HFFc6 (cell line): ENCODE data around the gene DHRS4L2. TPM values are rescaled to one million over a fixed set of nuclear protein-coding genes. Genes with fewer than 3 reads are reported as not detected.
A peak's percentile ranks its signal among the peaks of the same experiment; 100 is the strongest.
"Not testable (repeated sequence)": the region's sequence is repeated elsewhere in the genome, so short reads cannot be mapped to it uniquely, and the experiment has no call there.

ENCODE experiments used
- DNase-seq: peaks from one replicate; pipeline ENCODE4 v3.0.0-alpha.2; 2018
- H3K27ac Mint-ChIP-seq: 2 replicates; pipeline ENCODE4 v1.8.0; 2020; ENCODE audit warnings: mild to moderate bottlenecking, mixed read lengths
- H3K27me3 Mint-ChIP-seq: 2 replicates; pipeline ENCODE4 v1.8.0; 2021; ENCODE audit warnings: mild to moderate bottlenecking, moderate library complexity, mixed read lengths; ENCODE audit not compliant: insufficient read depth
- H3K36me3 Mint-ChIP-seq: 2 replicates; pipeline ENCODE4 v1.8.0; 2021; ENCODE audit warnings: low read depth, mixed read lengths
- H3K4me1 Mint-ChIP-seq: 2 replicates; pipeline ENCODE4 v1.8.0; 2020; ENCODE audit warnings: low read depth, mixed read lengths
- H3K4me3 Mint-ChIP-seq: 2 replicates; pipeline ENCODE4 v1.8.0; 2020; ENCODE audit warnings: mild to moderate bottlenecking, moderate library complexity, mixed read lengths
- H3K9me3 Mint-ChIP-seq: 2 replicates; pipeline ENCODE4 v1.8.0; 2020; ENCODE audit warnings: mild to moderate bottlenecking, mixed read lengths
- CTCF ChIP-seq: fragments of 200-600 bp; sonication (generic); IDR thresholded peaks from 2 replicates; pipeline ENCODE4 v1.5.0; 2021; ENCODE audit warnings: antibody characterized with exemption, mild to moderate bottlenecking
- total RNA-seq, 6 experiments: library from RNA; stranded (reverse); fragmentation: NEBNext Ultra II Directional; extraction: Animal tissue kit (Norgen Biotek cat#: 25700); gene quantifications; 2 replicates in 1 of 6; 3 replicates in 5 of 6; pipeline ENCODE4 v1.2.3, GENCODE V29; 2021

DHRS4L2 gene
- total RNA-seq, 6 experiments from 2014 or later = 18.8 to 25.4 (median 23.5) TPM

GRCh38 chr14:24038686-24039085 lies 50.0 kb downstream of the DHRS4L2 start:
- TF ChIP-seq CTCF = no peak
- H3K4me3 Mint-ChIP-seq = no peak overlapping the region
- DNase-seq = no peak

GRCh38 chr14:24040692-24041091 lies 52.0 kb downstream of the DHRS4L2 start:
- H3K27me3 Mint-ChIP-seq = peaks cover 34% of the 10 kb centered on the region
- no peak overlapping the region for H3K27ac Mint-ChIP-seq
- H3K36me3 Mint-ChIP-seq = no peaks in the 10 kb centered on the region
- no peak overlapping the region for H3K4me3 Mint-ChIP-seq
- no peak for DNase-seq
- TF ChIP-seq CTCF = no peak
- H3K4me1 Mint-ChIP-seq = peaks cover 10% of the 10 kb centered on the region
- no peaks in the 10 kb centered on the region for H3K9me3 Mint-ChIP-seq

More at GRCh38 chr14:24038686-24039085, 50.0 kb downstream of the DHRS4L2 start:
- H3K36me3 Mint-ChIP-seq = no peaks in the 10 kb centered on the region
- no peak overlapping the region for H3K27ac Mint-ChIP-seq
- peaks cover 10% of the 10 kb centered on the region for H3K4me1 Mint-ChIP-seq
- H3K9me3 Mint-ChIP-seq = no peaks in the 10 kb centered on the region
- peaks cover 22% of the 10 kb centered on the region for H3K27me3 Mint-ChIP-seq

GRCh38 chr14:24042746-24043145 lies 54.0 kb downstream of the DHRS4L2 start:
- peaks cover 42% of the 10 kb centered on the region for H3K27me3 Mint-ChIP-seq
- no peaks in the 10 kb centered on the region for H3K9me3 Mint-ChIP-seq
- H3K36me3 Mint-ChIP-seq = no peaks in the 10 kb centered on the region
- H3K4me3 Mint-ChIP-seq = no peak overlapping the region
- no peak overlapping the region for H3K27ac Mint-ChIP-seq
- no peak for DNase-seq
- no peak for TF ChIP-seq CTCF
- no peaks in the 10 kb centered on the region for H3K4me1 Mint-ChIP-seq

- Mint-ChIP-seq H3K4me1 (peaks cover 12% of the 10 kb centered on the region), H3K27me3 (peaks cover 46% of the 10 kb centered on the region)
- not testable (repeated sequence) for H3K9me3 Mint-ChIP-seq, H3K36me3 Mint-ChIP-seq, H3K4me3 Mint-ChIP-seq, DNase-seq, H3K27ac Mint-ChIP-seq
Measured at GRCh38 chr14:24049002-24049401, 60.3 kb downstream of the DHRS4L2 start.

GRCh38 chr14:24050753-24051152 lies 62.0 kb downstream of the DHRS4L2 start:
- DNase-seq, H3K9me3 Mint-ChIP-seq, H3K36me3 Mint-ChIP-seq: not testable (repeated sequence)
- Mint-ChIP-seq H3K4me1 (peaks cover 12% of the 10 kb centered on the region), H3K27me3 (peaks cover 44% of the 10 kb centered on the region), H3K27ac (peak overlapping the region; percentile 45; the same call in 1 of the 2 replicates), H3K4me3 (peak overlapping the region; percentile 81)

- DNase-seq = no peak
- H3K27ac Mint-ChIP-seq = peak overlapping the region; percentile 45; the same call in 1 of the 2 replicates
- peaks cover 12% of the 10 kb centered on the region for H3K4me1 Mint-ChIP-seq
- no peaks in the 10 kb centered on the region for H3K36me3 Mint-ChIP-seq
- no peaks in the 10 kb centered on the region for H3K9me3 Mint-ChIP-seq
- peak overlapping the region; percentile 81 for H3K4me3 Mint-ChIP-seq
- TF ChIP-seq CTCF = no peak
- H3K27me3 Mint-ChIP-seq = peaks cover 46% of the 10 kb centered on the region
Measured at GRCh38 chr14:24051176-24051788, 62.6 kb downstream of the DHRS4L2 start.
